ENCODE data around the gene CCDC33.
A peak's percentile ranks its signal among the peaks of the same experiment; 100 is the strongest.

The CCDC33 gene

GRCh38 chr15:74278207-74278606 lies 42.1 kb downstream of the CCDC33 start:
- no peak for TF ChIP-seq CTCF (IDR thresholded peaks at IDR 0.05; ENCODE audit: low read depth, low read length, missing control alignments)
- DNase-seq (ENCODE audit: low read depth): no peak
- no peak overlapping the region for H3K4me3 ChIP-seq (ENCODE audit: low read depth, low read length)
- in situ Hi-C loops (cut with HindIII; ENCODE audit: low sequenced_read_pairs): no loop called here

GRCh38 chr15:74281147-74282133 lies 45.3 kb downstream of the CCDC33 start:
- H3K4me3 ChIP-seq (ENCODE audit: low read depth, low read length): no peak overlapping the region
- in situ Hi-C loops (cut with HindIII; ENCODE audit: low sequenced_read_pairs): no loop called here
- no peak for DNase-seq (ENCODE audit: low read depth)
- TF ChIP-seq CTCF (IDR thresholded peaks at IDR 0.05; ENCODE audit: low read depth, low read length, missing control alignments): no peak

GRCh38 chr15:74283368-74283767 lies 47.2 kb downstream of the CCDC33 start:
- no peak for DNase-seq (ENCODE audit: low read depth)
- no peak overlapping the region for H3K4me3 ChIP-seq (ENCODE audit: low read depth, low read length)
- no peak for TF ChIP-seq CTCF (IDR thresholded peaks at IDR 0.05; ENCODE audit: low read depth, low read length, missing control alignments)
- in situ Hi-C loops (cut with HindIII; ENCODE audit: low sequenced_read_pairs): no loop called here

- TF ChIP-seq CTCF (IDR thresholded peaks at IDR 0.05; ENCODE audit: low read depth, low read length, missing control alignments): no peak
- in situ Hi-C loops (cut with HindIII; ENCODE audit: low sequenced_read_pairs): no loop called here
- DNase-seq (ENCODE audit: low read depth): no peak
- H3K4me3 ChIP-seq (ENCODE audit: low read depth, low read length): no peak overlapping the region
Observed at GRCh38 chr15:74289671-74290070, 53.5 kb downstream of the CCDC33 start.

- H3K4me3 ChIP-seq (ENCODE audit: low read depth, low read length): no peak overlapping the region
- DNase-seq (ENCODE audit: low read depth): no peak
- in situ Hi-C loops (cut with HindIII; ENCODE audit: low sequenced_read_pairs): no loop called here
- no peak for TF ChIP-seq CTCF (IDR thresholded peaks at IDR 0.05; ENCODE audit: low read depth, low read length, missing control alignments)
Observed at GRCh38 chr15:74290645-74291044, 54.5 kb downstream of the CCDC33 start.

GRCh38 chr15:74291101-74292071 lies 55.3 kb downstream of the CCDC33 start:
- in situ Hi-C loops (cut with HindIII; ENCODE audit: low sequenced_read_pairs): no loop called here
- H3K4me3 ChIP-seq (ENCODE audit: low read depth, low read length): no peak overlapping the region
- no peak for TF ChIP-seq CTCF (IDR thresholded peaks at IDR 0.05; ENCODE audit: low read depth, low read length, missing control alignments)
- peak; percentile 35 for DNase-seq (ENCODE audit: low read depth)

Measured in astrocyte of the cerebellum (primary cell).